Neural progenitor cell (in vitro differentiated cells): ENCODE measurements around the gene HS3ST5.

Experiments used
- CTCF ChIP-seq: fragments of 200-600 bp; sonication (generic); IDR thresholded peaks from 2 replicates; pipeline ENCODE4 v1.5.1; 2017; ENCODE audit warnings: antibody characterized with exemption, mild to moderate bottlenecking
- EZH2 ChIP-seq: fragments of 200-600 bp; sonication (generic); IDR thresholded peaks from 2 replicates; pipeline ENCODE4 v1.6.1; 2017; ENCODE audit warnings: antibody characterized with exemption, mild to moderate bottlenecking, moderate library complexity

- TF ChIP-seq CTCF (no peak), EZH2 (no peak)
These were observed 74.9 kb downstream of the HS3ST5 start for GRCh38 chr6:114267897-114268296.
